GM10266 (cell line): ENCODE results near the gene ITIH4.

Source experiments
- DNase-seq: peaks from one replicate; pipeline ENCODE4 v3.0.0; 2012; ENCODE audit errors: extremely low spot score
- CTCF ChIP-seq: IDR thresholded peaks from 2 replicates; pipeline ENCODE4 v1.5.1; 2012; ENCODE audit warnings: mild to moderate bottlenecking, low read depth; ENCODE audit not compliant: control insufficient read depth, insufficient read depth; ENCODE audit errors: missing control alignments

Gene ITIH4

DNA sequence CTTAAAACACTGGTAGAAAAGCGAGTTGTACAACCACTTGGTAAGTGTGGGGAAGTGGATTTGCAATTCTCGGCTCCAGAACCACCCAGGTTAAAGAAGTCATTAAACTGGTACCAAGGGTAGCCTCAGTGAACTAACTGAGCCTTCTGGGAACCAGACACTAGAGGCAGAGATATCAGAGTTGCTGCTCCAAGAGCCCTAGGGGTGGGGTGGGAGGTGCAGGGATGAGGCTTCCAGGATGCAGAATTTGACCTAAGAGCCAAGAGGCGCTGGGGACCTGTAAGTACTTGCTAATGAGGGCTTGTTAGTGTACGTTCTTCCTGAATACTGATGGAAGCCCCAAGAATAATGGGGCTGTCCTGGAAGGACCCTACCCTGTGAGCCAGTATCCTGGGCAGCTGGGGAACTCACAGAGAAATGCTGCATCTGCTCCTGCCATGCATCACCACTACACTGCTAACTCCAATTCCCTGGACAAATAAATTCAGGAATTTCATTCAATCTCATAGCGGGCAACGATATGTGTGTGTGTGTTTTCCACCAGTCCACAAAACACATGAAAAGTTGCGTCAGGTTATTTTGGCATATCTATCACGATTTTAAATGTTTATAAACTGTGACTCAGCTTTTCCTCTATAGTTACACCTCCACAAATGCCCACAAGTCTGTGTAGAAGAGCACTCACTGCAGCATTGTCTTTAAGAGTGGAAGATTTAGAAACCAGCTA lies 43.1 kb upstream of the ITIH4 start:
- DNase-seq: no peak
- no peak for TF ChIP-seq CTCF

DNA sequence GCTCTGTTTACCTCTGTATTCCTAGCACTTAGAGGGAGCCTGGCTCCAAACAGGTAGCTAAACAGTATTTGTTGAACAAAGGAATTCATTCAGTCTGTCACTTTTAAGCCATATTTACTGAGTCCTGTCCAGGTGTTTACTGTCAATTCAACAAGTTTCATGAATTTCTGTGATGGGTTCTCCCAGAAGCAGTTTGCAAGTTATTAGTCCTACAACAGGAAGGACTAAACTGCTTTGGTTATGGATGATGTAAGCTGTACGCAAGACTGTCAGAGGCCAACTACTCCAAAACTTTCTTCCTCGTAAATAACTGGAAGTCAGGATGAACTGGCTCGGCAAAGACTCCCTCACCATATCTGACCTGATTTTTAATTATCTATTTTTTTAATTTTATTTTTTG lies 41.8 kb upstream of the ITIH4 start:
- TF ChIP-seq CTCF: no peak
- DNase-seq: no peak

- no peak for TF ChIP-seq CTCF
- DNase-seq: no peak
Measured at GRCh38 chr3:52871761-52872160, 41.3 kb upstream of the ITIH4 start.

- DNase-seq: no peak
- TF ChIP-seq CTCF: no peak
Measured at GRCh38 chr3:52870471-52870870, 40.0 kb upstream of the ITIH4 start.

GRCh38 chr3:52866427-52866826 lies 36.0 kb upstream of the ITIH4 start:
- DNase-seq: no peak
- no peak for TF ChIP-seq CTCF

DNA sequence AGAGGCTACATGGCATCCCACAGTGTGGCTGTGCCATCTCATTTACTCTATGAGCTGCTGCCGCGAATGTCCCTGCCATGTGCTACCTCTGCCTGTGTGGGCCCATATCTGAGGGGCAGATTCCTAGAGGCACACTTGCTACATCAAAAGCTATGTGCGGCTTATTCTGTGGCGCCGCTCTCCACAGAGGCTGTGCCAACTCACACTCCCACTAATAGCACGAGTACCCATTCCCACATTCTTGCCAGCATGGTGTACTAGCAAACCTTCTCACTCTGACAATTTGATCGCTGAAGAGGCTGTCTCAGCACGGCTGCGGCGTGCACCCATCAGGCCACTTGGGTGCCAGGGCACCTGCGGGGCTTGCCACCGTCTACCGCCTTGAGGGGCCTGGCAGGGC lies 35.5 kb upstream of the ITIH4 start:
- TF ChIP-seq CTCF: no peak
- DNase-seq: no peak

- no peak for DNase-seq
- no peak for TF ChIP-seq CTCF
Measured at GRCh38 chr3:52860424-52860768, 29.9 kb upstream of the ITIH4 start.
